ENCODE data around the gene SCFD2.
A peak's percentile ranks its signal among the peaks of the same experiment; 100 is the strongest.

SCFD2 gene

DNA sequence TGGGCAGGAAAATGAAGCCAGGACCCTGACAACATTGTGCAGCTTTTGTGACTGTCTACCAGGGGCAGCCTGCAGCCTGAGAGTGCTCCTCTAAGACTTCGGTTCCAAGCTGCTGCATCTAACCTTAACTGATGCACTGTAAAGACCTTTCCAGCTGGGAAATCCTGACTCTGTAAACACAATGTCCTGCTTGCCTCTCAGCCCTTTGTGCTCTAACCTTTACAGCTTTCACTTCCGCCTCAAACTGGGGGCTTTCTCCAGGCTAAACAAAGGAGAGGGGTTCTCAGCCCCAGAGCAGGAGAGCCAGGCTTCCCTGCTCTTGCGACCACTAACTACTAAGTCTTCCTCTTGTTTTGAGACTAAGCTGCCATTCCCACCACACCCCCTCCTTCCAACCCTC is 523.1 kb downstream of the SCFD2 start:
- no peak for TF ChIP-seq FOXP2 (optimal IDR thresholded peaks at IDR 0.05; ENCODE audit: borderline replicate concordance, extremely low read depth, extremely low read length, insufficient read depth)
- no peak for TF ChIP-seq SIN3A (IDR thresholded peaks at IDR 0.05; ENCODE audit: borderline replicate concordance, insufficient read depth, low read length)
- no peak for TF ChIP-seq REST (IDR thresholded peaks at IDR 0.05; ENCODE audit: insufficient read depth in 1 of 2, low read depth in 2 of 2, low read length in 2 of 2)
- TF ChIP-seq TAF1 (IDR thresholded peaks at IDR 0.05; ENCODE audit: borderline replicate concordance, insufficient read depth, low read length): no peak
- no peak for TF ChIP-seq POLR2AphosphoS5 (IDR thresholded peaks at IDR 0.05; ENCODE audit: low read depth, low read length)

GRCh38 chr4:52841682-52842456 is 524.0 kb downstream of the SCFD2 start:
- no peak for TF ChIP-seq SIN3A (IDR thresholded peaks at IDR 0.05; ENCODE audit: borderline replicate concordance, insufficient read depth, low read length)
- TF ChIP-seq TAF1 (IDR thresholded peaks at IDR 0.05; ENCODE audit: borderline replicate concordance, insufficient read depth, low read length): peak; percentile 53; the same call in 1 of the 2 replicates

- TF ChIP-seq FOXP2 (optimal IDR thresholded peaks at IDR 0.05; ENCODE audit: borderline replicate concordance, extremely low read depth, extremely low read length, insufficient read depth): no peak
These were observed 525.1 kb downstream of the SCFD2 start for GRCh38 chr4:52840531-52841370.

DNA sequence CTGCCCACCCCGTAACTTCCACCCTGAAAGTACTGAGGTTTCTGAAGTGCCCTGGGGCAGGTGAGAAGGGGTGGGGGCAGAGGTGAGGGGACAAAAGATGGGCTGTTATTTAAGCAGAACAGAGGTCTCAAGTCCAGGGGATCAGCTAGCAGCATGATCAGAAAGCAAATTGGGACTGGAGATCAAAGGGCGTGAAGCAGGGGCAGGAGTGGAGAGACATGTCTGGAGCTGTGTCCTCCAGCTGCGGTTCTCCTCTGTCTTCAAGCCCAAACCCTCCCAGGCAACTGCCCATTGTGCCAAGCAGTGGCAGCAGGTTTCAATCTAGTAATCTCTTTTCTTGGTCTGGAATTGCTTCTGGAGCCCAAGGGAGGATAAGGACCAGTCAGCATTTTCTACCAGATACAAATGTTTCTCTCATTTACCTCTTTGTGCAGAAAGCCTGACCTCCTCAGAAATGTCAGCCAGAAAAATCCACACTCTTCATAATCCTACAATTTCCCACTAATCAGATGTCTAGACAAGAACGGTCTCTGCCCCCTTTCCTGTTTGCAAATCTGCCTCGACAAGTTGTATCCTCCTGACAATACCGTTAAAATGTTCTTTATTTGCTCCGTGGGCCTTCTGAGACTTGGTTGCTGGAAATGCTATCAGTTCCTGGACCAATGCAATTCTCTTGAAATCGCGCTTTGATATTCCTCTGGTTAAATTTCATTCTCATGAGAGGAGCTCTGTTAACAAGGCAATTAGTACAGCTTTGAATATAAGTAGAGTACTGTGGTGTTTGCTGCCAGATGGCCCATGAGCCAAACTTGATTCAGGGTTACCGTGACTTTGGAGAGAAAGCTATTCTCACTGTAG is 526.9 kb downstream of the SCFD2 start:
- TF ChIP-seq REST (IDR thresholded peaks at IDR 0.05; ENCODE audit: insufficient read depth in 1 of 2, low read depth in 2 of 2, low read length in 2 of 2): no peak
- TF ChIP-seq SIN3A (IDR thresholded peaks at IDR 0.05; ENCODE audit: borderline replicate concordance, insufficient read depth, low read length): no peak
- no peak for TF ChIP-seq TAF1 (IDR thresholded peaks at IDR 0.05; ENCODE audit: borderline replicate concordance, insufficient read depth, low read length)
- no peak for TF ChIP-seq FOXP2 (optimal IDR thresholded peaks at IDR 0.05; ENCODE audit: borderline replicate concordance, extremely low read depth, extremely low read length, insufficient read depth)
- no peak for TF ChIP-seq POLR2AphosphoS5 (IDR thresholded peaks at IDR 0.05; ENCODE audit: low read depth, low read length)

GRCh38 chr4:52837716-52838558 is 527.9 kb downstream of the SCFD2 start:
- no peak for TF ChIP-seq FOXP2 (optimal IDR thresholded peaks at IDR 0.05; ENCODE audit: borderline replicate concordance, extremely low read depth, extremely low read length, insufficient read depth)
- no peak for TF ChIP-seq TAF1 (IDR thresholded peaks at IDR 0.05; ENCODE audit: borderline replicate concordance, insufficient read depth, low read length)
- TF ChIP-seq SIN3A (IDR thresholded peaks at IDR 0.05; ENCODE audit: borderline replicate concordance, insufficient read depth, low read length): no peak
- no peak for TF ChIP-seq REST (IDR thresholded peaks at IDR 0.05; ENCODE audit: insufficient read depth in 1 of 2, low read depth in 2 of 2, low read length in 2 of 2)
- TF ChIP-seq POLR2AphosphoS5 (IDR thresholded peaks at IDR 0.05; ENCODE audit: low read depth, low read length): no peak

Data from PFSK-1 (cell line).